CD4-positive, alpha-beta T cell treated with Interleukin-4 for 4 hours (primary cell): ENCODE data around the gene JAML.
"Not testable (repeated sequence)": the region's sequence is repeated elsewhere in the genome, so short reads cannot be mapped to it uniquely, and the experiment has no call there.

Source experiments
- DNase-seq: peaks from one replicate; pipeline ENCODE4 v3.0.0-alpha.2; 2020

The JAML gene

GRCh38 chr11:118190942-118191506 is 33.8 kb downstream of the JAML start:
- DNase-seq, result not testable (repeated sequence)

GRCh38 chr11:118186346-118187107 is 38.3 kb downstream of the JAML start:
- DNase-seq, result no peak

GRCh38 chr11:118184784-118185579 is 39.8 kb downstream of the JAML start:
- DNase-seq, result no peak

- DNase-seq, result not testable (repeated sequence)
These were observed 41.1 kb downstream of the JAML start for GRCh38 chr11:118183691-118184090.

GRCh38 chr11:118180300-118180703 is 44.5 kb downstream of the JAML start:
- DNase-seq, result no peak

- no peak for DNase-seq
These were observed 48.1 kb downstream of the JAML start for GRCh38 chr11:118176778-118177134.

GRCh38 chr11:118175993-118176777 is 48.6 kb downstream of the JAML start, which contains the start of gene SCN2B:
Gene SCN2B, minus strand, starts transcription at chr11:118176639. Its CDS starts 208 bp downstream, at chr11:118176431.
- DNase-seq, result no peak

- DNase-seq, result no peak
These were observed 49.5 kb downstream of the JAML start for GRCh38 chr11:118175031-118175992.

- no peak for DNase-seq
These were observed 50.7 kb downstream of the JAML start for GRCh38 chr11:118174006-118174567.

GRCh38 chr11:118172356-118172755 is 52.5 kb downstream of the JAML start:
- no peak for DNase-seq

- DNase-seq, result peak; percentile 53
These were observed 53.3 kb downstream of the JAML start for GRCh38 chr11:118171269-118172062.

GRCh38 chr11:118170882-118171268 is 53.9 kb downstream of the JAML start:
- DNase-seq, result no peak

- DNase-seq, result no peak
These were observed 54.6 kb downstream of the JAML start for GRCh38 chr11:118170231-118170630.

- DNase-seq, result no peak
These were observed 55.3 kb downstream of the JAML start for GRCh38 chr11:118169300-118170140.

GRCh38 chr11:118168751-118169150 is 56.1 kb downstream of the JAML start:
- no peak for DNase-seq

- DNase-seq, result no peak
These were observed 56.5 kb downstream of the JAML start for GRCh38 chr11:118168316-118168715.

- no peak for DNase-seq
These were observed 56.9 kb downstream of the JAML start for GRCh38 chr11:118167906-118168305.

GRCh38 chr11:118167253-118167652 is 57.6 kb downstream of the JAML start:
- DNase-seq, result no peak

GRCh38 chr11:118166641-118167040 is 58.2 kb downstream of the JAML start:
- DNase-seq, result no peak

- DNase-seq, result no peak
These were observed 59.9 kb downstream of the JAML start for GRCh38 chr11:118164885-118165284.
